Measurements from ENCODE around the gene PAM. TPM values are rescaled to one million over a fixed set of nuclear protein-coding genes. Genes with fewer than 3 reads are reported as not detected.

PAM gene
- total RNA-seq, 1 experiment from 2014 or later, result 257 TPM

GRCh38 chr5:102956599-102956998 lies 201.5 kb downstream of the PAM start:
- ChIA-PET POLR2A (no interaction called here), RAD21 (ENCODE audit: low non-redundant PET in 1 of 2, low total read pairs in 2 of 2, uncharacterized antibody in 2 of 2, unreplicated experiment in 2 of 2) (no interaction called here), CTCF (no interaction called here)
- Histone ChIP-seq H3K9ac (ENCODE audit: low read length) (no peak overlapping the region), H4K20me1 (ENCODE audit: insufficient read depth) (no peaks in the 10 kb centered on the region), H3K4me2 (ENCODE audit: low read length) (no peak overlapping the region), H3K27ac (ENCODE audit: low read depth, low read length) (peak overlapping the region; percentile 94; the same call in 1 of the 2 replicates), H3K9me3 (ENCODE audit: control insufficient read depth in 1 of 2, insufficient read depth in 1 of 2, low read depth in 1 of 2, low read length in 2 of 2) (no peaks in the 10 kb centered on the region), H2AFZ (ENCODE audit: low read depth, low read length, poor library complexity, severe bottlenecking) (no peak overlapping the region), H3K27me3 (ENCODE audit: insufficient read depth, low read length) (no peaks in the 10 kb centered on the region), H3K79me2 (ENCODE audit: insufficient read depth, low read length) (no peaks in the 10 kb centered on the region), H3K9me2 (ENCODE audit: insufficient read depth) (no peaks in the 10 kb centered on the region), H3K36me3 (ENCODE audit: control insufficient read depth in 1 of 2, insufficient read depth in 2 of 2, low read length in 2 of 2) (peaks cover 0 to 7% of the 10 kb centered on the region in 2 experiments; a peak in 1 of 4 replicates), H3K4me1 (ENCODE audit: control insufficient read depth in 1 of 2, insufficient read depth in 2 of 2, low read length in 2 of 2) (peaks cover 58 to 63% of the 10 kb centered on the region in 2 experiments), H3K4me3 (replicated peaks in 1 of 2; ENCODE audit: low read depth in 1 of 2, low read length in 2 of 2) (no peak overlapping the region)
- BruUV-seq (replicated peaks), result no TSS peak
- intact Hi-C loops (cut with micrococcal nuclease), result loop anchor here (5.0 kb wide), 2 partner anchors 39 to 89 kb away; no protein-coding TSS in a partner anchor
- DNase-seq (ENCODE audit: low read depth, low spot score) (no peak), ATAC-seq (no peak)
- TF ChIP-seq ZBTB33 (IDR thresholded peaks at IDR 0.05; ENCODE audit: extremely low read depth, insufficient replicate concordance, low read length) (no peak), SRF (IDR thresholded peaks at IDR 0.05; ENCODE audit: low read depth) (no peak), EZH2phosphoT487 (IDR thresholded peaks at IDR 0.05; ENCODE audit: borderline replicate concordance) (no peak), RAD21 (IDR thresholded peaks at IDR 0.05; ENCODE audit: low read depth) (no peak), FOSL1 (IDR thresholded peaks at IDR 0.05; ENCODE audit: low read depth) (no peak), EZH2 (IDR thresholded peaks at IDR 0.05) (no peak), MAX (IDR thresholded peaks at IDR 0.05) (no peak), CBX3 (IDR thresholded peaks at IDR 0.05; ENCODE audit: low read depth) (no peak)

- no peaks in the 10 kb centered on the region for H4K20me1 ChIP-seq (ENCODE audit: insufficient read depth)
- no peaks in the 10 kb centered on the region for H3K9me2 ChIP-seq (ENCODE audit: insufficient read depth)
- no peak for DNase-seq (ENCODE audit: low read depth, low spot score)
- no peaks in the 10 kb centered on the region for H3K79me2 ChIP-seq (ENCODE audit: insufficient read depth, low read length)
- CTCF ChIA-PET, result no interaction called here
- no peaks in the 10 kb centered on the region for H3K27me3 ChIP-seq (ENCODE audit: insufficient read depth, low read length)
- ATAC-seq, result no peak
- peak overlapping the region; percentile 94 for H3K27ac ChIP-seq (ENCODE audit: low read depth, low read length)
- intact Hi-C loops (cut with micrococcal nuclease), result loop anchor here (5.0 kb wide), 2 partner anchors 40 to 90 kb away; no protein-coding TSS in a partner anchor
- POLR2A ChIA-PET, result no interaction called here
- H3K4me3 ChIP-seq (replicated peaks in 1 of 2; ENCODE audit: low read depth in 1 of 2, low read length in 2 of 2), result no peak overlapping the region
- H3K9ac ChIP-seq (ENCODE audit: low read length), result no peak overlapping the region
- H2AFZ ChIP-seq (ENCODE audit: low read depth, low read length, poor library complexity, severe bottlenecking), result no peak overlapping the region
- H3K36me3 ChIP-seq (ENCODE audit: control insufficient read depth in 1 of 2, insufficient read depth in 2 of 2, low read length in 2 of 2), result peaks cover 0 to 11% of the 10 kb centered on the region in 2 experiments; a peak in 2 of 4 replicates
- peak overlapping the region; percentile 21; the same call in 1 of the 2 replicates for H3K4me2 ChIP-seq (ENCODE audit: low read length)
- no peaks in the 10 kb centered on the region for H3K9me3 ChIP-seq (ENCODE audit: control insufficient read depth in 1 of 2, insufficient read depth in 1 of 2, low read depth in 1 of 2, low read length in 2 of 2)
- RAD21 ChIA-PET (ENCODE audit: low non-redundant PET in 1 of 2, low total read pairs in 2 of 2, uncharacterized antibody in 2 of 2, unreplicated experiment in 2 of 2), result no interaction called here
- H3K4me1 ChIP-seq (ENCODE audit: control insufficient read depth in 1 of 2, insufficient read depth in 2 of 2, low read length in 2 of 2), result peaks cover 60 to 67% of the 10 kb centered on the region in 2 experiments
- BruUV-seq (replicated peaks), result no TSS peak
- TF ChIP-seq REST (IDR thresholded peaks at IDR 0.05; ENCODE audit: low read depth) (no peak), TCF7L2 (IDR thresholded peaks at IDR 0.05; ENCODE audit: borderline replicate concordance, extremely low read depth, insufficient read depth, insufficient read length) (no peak), JUND (IDR thresholded peaks at IDR 0.05) (no peak), SRF (IDR thresholded peaks at IDR 0.05; ENCODE audit: low read depth) (no peak), EGR1 (IDR thresholded peaks at IDR 0.05; ENCODE audit: low read depth) (no peak), ZNF274 (IDR thresholded peaks at IDR 0.05; ENCODE audit: low read depth, low read length) (no peak), EZH2 (IDR thresholded peaks at IDR 0.05) (no peak), POLR2AphosphoS5 (IDR thresholded peaks at IDR 0.05; ENCODE audit: low read depth, low read length) (no peak), YY1 (IDR thresholded peaks at IDR 0.05; ENCODE audit: extremely low read depth, insufficient replicate concordance, low read depth, low read length) (no peak), ELF1 (IDR thresholded peaks at IDR 0.05; ENCODE audit: borderline replicate concordance, low read depth) (no peak)
These were observed 202.0 kb downstream of the PAM start for GRCh38 chr5:102957141-102957540.
